HepG2 (cell line): ENCODE results near the gene GPS2. TPM values are rescaled to one million over a fixed set of nuclear protein-coding genes. Genes with fewer than 3 reads are reported as not detected.

Experiments
- CERS6 ChIP-seq: sonication (generic); formaldehyde crosslinking; IDR thresholded peaks from 2 replicates; pipeline ENCODE4 v1.5.0; 2020; ENCODE audit warnings: missing genetic modification reagents
- CHD2 ChIP-seq: IDR thresholded peaks from 2 replicates; pipeline ENCODE4 v1.6.1; 2011; ENCODE audit warnings: low read depth, low read length, improper control_type of control experiment
- ELF1 ChIP-seq: sonication (generic); formaldehyde crosslinking; IDR thresholded peaks from 2 replicates; pipeline ENCODE4 v1.4.0; 2020; ENCODE audit warnings: missing genetic modification reagents
- GATAD1 ChIP-seq: IDR thresholded peaks from 2 replicates; pipeline ENCODE4 v1.6.1; 2016; ENCODE audit warnings: missing genetic modification reagents, missing compliant biosample characterization
- HNRNPUL1 ChIP-seq: fragments of 200-400 bp; formaldehyde crosslinking; IDR thresholded peaks from 2 replicates; pipeline ENCODE4 v1.6.1; 2017; ENCODE audit warnings: low read depth, mild to moderate bottlenecking, low read length, moderate library complexity
- MIER3 ChIP-seq: IDR thresholded peaks from 2 replicates; pipeline ENCODE4 v1.6.1; 2016; ENCODE audit warnings: missing compliant biosample characterization, borderline replicate concordance
- POLR2AphosphoS5 ChIP-seq: IDR thresholded peaks from 2 replicates; pipeline ENCODE4 v1.6.1; 2012; ENCODE audit warnings: low read depth, low read length
- SIN3B ChIP-seq: fragments of 150-350 bp; IDR thresholded peaks from 2 replicates; pipeline ENCODE4 v1.6.1; 2014; ENCODE audit warnings: low read length
- SOX13 ChIP-seq, 3 experiments: fragments of 450-650 bp in 1 of 3; sonication (generic) in 1 of 3; formaldehyde crosslinking in 1 of 3; IDR thresholded peaks in 2 of 3; conservative IDR thresholded peaks in 1 of 3; 2 replicates each; pipeline versions ENCODE4 v1.5.0 to v1.6.1; 2016 to 2020; ENCODE audit warnings: antibody characterized with exemption in 1 of 3, mild to moderate bottlenecking in 1 of 3, missing compliant biosample characterization in 1 of 3, missing genetic modification reagents in 1 of 3, moderate library complexity in 1 of 3
- SRSF9 ChIP-seq: fragments of 200-400 bp; formaldehyde crosslinking; IDR thresholded peaks from 2 replicates; pipeline ENCODE4 v1.6.1; 2018; ENCODE audit warnings: borderline replicate concordance, mild to moderate bottlenecking, low read depth, low read length; ENCODE audit not compliant: insufficient read depth, poor library complexity, severe bottlenecking
- TCF12 ChIP-seq, 2 experiments: fragments of 450-650 bp in 1 of 2; sonication (generic) in 1 of 2; formaldehyde crosslinking in 1 of 2; IDR thresholded peaks; 2 replicates each; pipeline versions ENCODE4 v1.6.1 to v1.8.0; 2017 to 2022; ENCODE audit warnings: antibody characterized with exemption in 1 of 2, mild to moderate bottlenecking in 1 of 2, missing genetic modification reagents in 1 of 2, moderate library complexity in 1 of 2
- U2AF2 ChIP-seq: fragments of 200-400 bp; formaldehyde crosslinking; IDR thresholded peaks from 2 replicates; pipeline ENCODE4 v1.6.1; 2017; ENCODE audit warnings: low read depth, mild to moderate bottlenecking, low read length
- ZBTB39 ChIP-seq: sonication (generic); formaldehyde crosslinking; IDR thresholded peaks from 2 replicates; pipeline ENCODE4 v1.5.0; 2020; ENCODE audit warnings: missing genetic modification reagents
- ZFP41 ChIP-seq: sonication (generic); formaldehyde crosslinking; IDR thresholded peaks from 2 replicates; pipeline ENCODE4 v1.4.0; 2020; ENCODE audit warnings: mild to moderate bottlenecking, missing genetic modification reagents, borderline replicate concordance
- ZKSCAN5 ChIP-seq: sonication (generic); formaldehyde crosslinking; IDR thresholded peaks from 2 replicates; pipeline ENCODE4 v1.5.1; 2020; ENCODE audit warnings: mild to moderate bottlenecking, missing genetic modification reagents
- ZNF282 ChIP-seq: fragments of 450-650 bp; IDR thresholded peaks from 2 replicates; pipeline ENCODE4 v1.6.1; 2018; ENCODE audit not compliant: partially characterized antibody
- polyA plus RNA-seq, 8 experiments: library from polyadenylated mRNA; depleted of rRNA in 3 of 8; stranded (reverse) in 7 of 8; unstranded in 1 of 8; fragments of >200 nt; fragmentation: Illumina TruSeq in 4 of 8; extraction: Trizol in 4 of 8; gene quantifications; 2 replicates each; pipeline versions ENCODE4 v1.2.1 to v1.2.3, GENCODE V29; 2011 to 2016; ENCODE audit warnings: low read depth in 4 of 8, missing spikeins in 1 of 8, mixed read lengths in 1 of 8; ENCODE audit not compliant: insufficient read depth in 1 of 8
- total RNA-seq, 5 experiments: library from RNA; depleted of rRNA; stranded (reverse); fragments of >200 nt; fragmentation: Illumina TruSeq; extraction: Trizol; gene quantifications; 2 replicates each; pipeline ENCODE4 v1.2.3, GENCODE V29; 2016; ENCODE audit warnings: low read depth in 1 of 5
- TF ChIP-seq, protein P1 (sequence below): sonication (generic); formaldehyde crosslinking; IDR thresholded peaks from 2 replicates; pipeline ENCODE4 v1.4.0; 2020; ENCODE audit warnings: missing genetic modification reagents
- TF ChIP-seq, protein P2 (sequence below): sonication (generic); formaldehyde crosslinking; IDR thresholded peaks from 2 replicates; pipeline ENCODE4 v1.4.0; 2020; ENCODE audit warnings: mild to moderate bottlenecking, missing genetic modification reagents

Gene GPS2
- total and polyA plus RNA-seq, 2 of the 13 experiments (the other 11 are each of a cell fraction or from before 2014, with no cell fraction given): 58.0 to 59.4 TPM

GRCh38 chr17:7351665-7352502 lies 36.7 kb upstream of the GPS2 start, which contains the start of gene KCTD11 (continued):
- TF ChIP-seq ZNF282 (no peak), POLR2AphosphoS5 (peak; percentile 48), SOX13 (IDR thresholded peaks at IDR 0.05) (no peak), SOX13 (CRISPR knock-in tag; conservative IDR thresholded peaks at IDR 0.05 in 1 of 2, IDR thresholded peaks at IDR 0.05 in 1 of 2) (no peak; a peak in 1 of 4 replicates), SRSF9 (no peak), CHD2 (no peak), U2AF2 (no peak), MIER3 (CRISPR knock-in tag) (no peak), SIN3B (no peak), HNRNPUL1 (no peak), ZFP41 (no peak; the same call in 1 of the 2 replicates), GATAD1 (CRISPR knock-in tag) (no peak; the same call in 1 of the 2 replicates), TCF12 (IDR thresholded peaks at IDR 0.05) (no peak), TCF12 (CRISPR knock-in tag; IDR thresholded peaks at IDR 0.05) (peak; percentile 92), ZBTB39 (CRISPR knock-in tag) (0 out of 2 replicates have a peak, but pooled peaks have one; percentile 55), ZKSCAN5 (CRISPR knock-in tag) (no peak), CERS6 (no peak), ELF1 (CRISPR knock-in tag) (peak; percentile 73)
- TF ChIP-seq, protein P1, sequence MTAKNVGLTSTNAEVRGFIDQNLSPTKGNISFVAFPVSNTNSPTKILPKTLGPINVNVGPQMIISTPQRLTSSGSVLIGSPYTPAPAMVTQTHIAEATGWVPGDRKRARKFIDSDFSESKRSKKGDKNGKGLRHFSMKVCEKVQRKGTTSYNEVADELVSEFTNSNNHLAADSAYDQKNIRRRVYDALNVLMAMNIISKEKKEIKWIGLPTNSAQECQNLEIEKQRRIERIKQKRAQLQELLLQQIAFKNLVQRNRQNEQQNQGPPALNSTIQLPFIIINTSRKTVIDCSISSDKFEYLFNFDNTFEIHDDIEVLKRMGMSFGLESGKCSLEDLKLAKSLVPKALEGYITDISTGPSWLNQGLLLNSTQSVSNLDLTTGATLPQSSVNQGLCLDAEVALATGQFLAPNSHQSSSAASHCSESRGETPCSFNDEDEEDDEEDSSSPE (CRISPR knock-in tag): peak; percentile 17; the same call in 1 of the 2 replicates
- TF ChIP-seq, protein P2, sequence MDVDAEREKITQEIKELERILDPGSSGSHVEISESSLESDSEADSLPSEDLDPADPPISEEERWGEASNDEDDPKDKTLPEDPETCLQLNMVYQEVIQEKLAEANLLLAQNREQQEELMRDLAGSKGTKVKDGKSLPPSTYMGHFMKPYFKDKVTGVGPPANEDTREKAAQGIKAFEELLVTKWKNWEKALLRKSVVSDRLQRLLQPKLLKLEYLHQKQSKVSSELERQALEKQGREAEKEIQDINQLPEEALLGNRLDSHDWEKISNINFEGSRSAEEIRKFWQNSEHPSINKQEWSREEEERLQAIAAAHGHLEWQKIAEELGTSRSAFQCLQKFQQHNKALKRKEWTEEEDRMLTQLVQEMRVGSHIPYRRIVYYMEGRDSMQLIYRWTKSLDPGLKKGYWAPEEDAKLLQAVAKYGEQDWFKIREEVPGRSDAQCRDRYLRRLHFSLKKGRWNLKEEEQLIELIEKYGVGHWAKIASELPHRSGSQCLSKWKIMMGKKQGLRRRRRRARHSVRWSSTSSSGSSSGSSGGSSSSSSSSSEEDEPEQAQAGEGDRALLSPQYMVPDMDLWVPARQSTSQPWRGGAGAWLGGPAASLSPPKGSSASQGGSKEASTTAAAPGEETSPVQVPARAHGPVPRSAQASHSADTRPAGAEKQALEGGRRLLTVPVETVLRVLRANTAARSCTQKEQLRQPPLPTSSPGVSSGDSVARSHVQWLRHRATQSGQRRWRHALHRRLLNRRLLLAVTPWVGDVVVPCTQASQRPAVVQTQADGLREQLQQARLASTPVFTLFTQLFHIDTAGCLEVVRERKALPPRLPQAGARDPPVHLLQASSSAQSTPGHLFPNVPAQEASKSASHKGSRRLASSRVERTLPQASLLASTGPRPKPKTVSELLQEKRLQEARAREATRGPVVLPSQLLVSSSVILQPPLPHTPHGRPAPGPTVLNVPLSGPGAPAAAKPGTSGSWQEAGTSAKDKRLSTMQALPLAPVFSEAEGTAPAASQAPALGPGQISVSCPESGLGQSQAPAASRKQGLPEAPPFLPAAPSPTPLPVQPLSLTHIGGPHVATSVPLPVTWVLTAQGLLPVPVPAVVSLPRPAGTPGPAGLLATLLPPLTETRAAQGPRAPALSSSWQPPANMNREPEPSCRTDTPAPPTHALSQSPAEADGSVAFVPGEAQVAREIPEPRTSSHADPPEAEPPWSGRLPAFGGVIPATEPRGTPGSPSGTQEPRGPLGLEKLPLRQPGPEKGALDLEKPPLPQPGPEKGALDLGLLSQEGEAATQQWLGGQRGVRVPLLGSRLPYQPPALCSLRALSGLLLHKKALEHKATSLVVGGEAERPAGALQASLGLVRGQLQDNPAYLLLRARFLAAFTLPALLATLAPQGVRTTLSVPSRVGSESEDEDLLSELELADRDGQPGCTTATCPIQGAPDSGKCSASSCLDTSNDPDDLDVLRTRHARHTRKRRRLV (CRISPR knock-in tag): no peak
